Subcutaneous abdominal adipose tissue (tissue), 5 donors: Measurements from ENCODE around the gene PLCD3.

Experiments used
- H3K27ac ChIP-seq: one replicate; pipeline ENCODE4 v1.7.0; 2013; ENCODE audit warnings: low read depth, mild to moderate bottlenecking, inconsistent platforms, low read length, moderate library complexity
- H3K27me3 ChIP-seq, 5 donors: one replicate each; pipeline ENCODE4 v1.7.0; 2013; ENCODE audit warnings: low read length in 5 of 5, inconsistent platforms in 1 of 5; ENCODE audit not compliant: control insufficient read depth in 5 of 5, insufficient read depth in 4 of 5
- H3K36me3 ChIP-seq, 5 donors: one replicate each; pipeline ENCODE4 v1.7.0; 2013; ENCODE audit warnings: low read length in 5 of 5; ENCODE audit not compliant: control insufficient read depth in 5 of 5, insufficient read depth in 5 of 5
- H3K4me1 ChIP-seq, 5 donors: one replicate each; pipeline ENCODE4 v1.7.0; 2013; ENCODE audit warnings: low read length in 5 of 5, mild to moderate bottlenecking in 3 of 5, moderate library complexity in 1 of 5; ENCODE audit not compliant: control insufficient read depth in 5 of 5, insufficient read depth in 5 of 5
- H3K4me3 ChIP-seq, 5 donors: one replicate each; pipeline ENCODE4 v1.7.0; 2013; ENCODE audit warnings: low read length in 5 of 5, low read depth in 1 of 5
- H3K9ac ChIP-seq, 5 donors: one replicate each; pipeline ENCODE4 v1.7.0; 2013; ENCODE audit warnings: low read length in 5 of 5, mild to moderate bottlenecking in 4 of 5, moderate library complexity in 3 of 5
- H3K9me3 ChIP-seq, 5 donors: one replicate each; pipeline ENCODE4 v1.7.0; 2013; ENCODE audit warnings: low read length in 5 of 5; ENCODE audit not compliant: control insufficient read depth in 5 of 5
- donor health status: healthy.
- donor health status: healthy.
- donor health status: healthy.
- donor health status: healthy.
- donor health status: healthy.

The PLCD3 gene

GRCh38 chr17:45149669-45150664 lies 17.7 kb upstream of the PLCD3 start:
- Histone ChIP-seq H3K4me1 (peaks cover 18 to 66% (median 55%) of the 10 kb centered on the region in 5 donors), H3K4me3 (peak overlapping the region; percentile 82 to 96 (median 94)), H3K27me3 (peaks cover 0 to 3% (median 0%) of the 10 kb centered on the region in 5 donors), H3K9me3 (no peaks in the 10 kb centered on the region), H3K36me3 (no peaks in the 10 kb centered on the region), H3K27ac (peak overlapping the region; percentile 95), H3K9ac (peak overlapping the region; percentile 63 to 95 (median 83))

GRCh38 chr17:45149037-45149668 lies 16.8 kb upstream of the PLCD3 start:
- Histone ChIP-seq H3K4me1 (peaks cover 19 to 73% (median 62%) of the 10 kb centered on the region in 5 donors), H3K9ac (peak overlapping the region; percentile 63 to 95 (median 83)), H3K27ac (peak overlapping the region; percentile 95), H3K4me3 (peak overlapping the region; percentile 82 to 96 (median 94)), H3K27me3 (peaks cover 0 to 3% (median 0%) of the 10 kb centered on the region in 5 donors), H3K9me3 (no peaks in the 10 kb centered on the region), H3K36me3 (no peaks in the 10 kb centered on the region)

GRCh38 chr17:45148183-45149036 lies 16.1 kb upstream of the PLCD3 start, which contains the start of gene HEXIM1:
TSS of gene HEXIM1 (plus strand) at chr17:45148475. CDS start at chr17:45149191, 716 bp downstream.
- H3K9me3 ChIP-seq, result no peaks in the 10 kb centered on the region
- H3K27ac ChIP-seq, result peak within 1 kb of the TSS; percentile 100
- H3K4me1 ChIP-seq, result peaks cover 21 to 81% (median 69%) of the 10 kb centered on the region in 5 donors
- no peaks in the 10 kb centered on the region for H3K36me3 ChIP-seq
- H3K9ac ChIP-seq, result peak within 1 kb of the TSS; percentile 83 to 99 (median 95)
- peak within 1 kb of the TSS; percentile 82 to 96 (median 93) for H3K4me3 ChIP-seq
- peaks cover 0 to 3% (median 0%) of the 10 kb centered on the region in 5 donors for H3K27me3 ChIP-seq

GRCh38 chr17:45147581-45148182 lies 15.4 kb upstream of the PLCD3 start:
- peaks cover 0 to 3% (median 0%) of the 10 kb centered on the region in 5 donors for H3K27me3 ChIP-seq
- peaks cover 21 to 86% (median 73%) of the 10 kb centered on the region in 5 donors for H3K4me1 ChIP-seq
- H3K27ac ChIP-seq, result peak overlapping the region; percentile 100
- H3K9me3 ChIP-seq, result no peaks in the 10 kb centered on the region
- peak overlapping the region; percentile 67 to 91 (median 79) for H3K4me3 ChIP-seq
- no peaks in the 10 kb centered on the region for H3K36me3 ChIP-seq
- H3K9ac ChIP-seq, result peak overlapping the region; percentile 79 to 99 (median 95)

- peaks cover 21 to 80% (median 72%) of the 10 kb centered on the region in 5 donors for H3K4me1 ChIP-seq
- H3K9ac ChIP-seq, result peak overlapping the region; percentile 29 to 96 (median 85)
- H3K27ac ChIP-seq, result peak overlapping the region; percentile 100
- peak overlapping the region; percentile 67 to 91 (median 74) for H3K4me3 ChIP-seq
- peaks cover 0 to 3% (median 0%) of the 10 kb centered on the region in 5 donors for H3K27me3 ChIP-seq
- no peaks in the 10 kb centered on the region for H3K36me3 ChIP-seq
- no peaks in the 10 kb centered on the region for H3K9me3 ChIP-seq
Observed at GRCh38 chr17:45146890-45147580, 14.7 kb upstream of the PLCD3 start.

GRCh38 chr17:45146592-45146889 lies 14.2 kb upstream of the PLCD3 start:
- H3K27me3 ChIP-seq, result peaks cover 0 to 3% (median 0%) of the 10 kb centered on the region in 5 donors
- H3K4me1 ChIP-seq, result peaks cover 19 to 75% (median 67%) of the 10 kb centered on the region in 5 donors
- H3K27ac ChIP-seq, result peak overlapping the region; percentile 100
- H3K9ac ChIP-seq, result peak overlapping the region in 4 of 5 donors; percentile 68 to 79 (median 72)
- H3K36me3 ChIP-seq, result no peaks in the 10 kb centered on the region
- no peaks in the 10 kb centered on the region for H3K9me3 ChIP-seq
- peak overlapping the region; percentile 67 to 91 (median 74) for H3K4me3 ChIP-seq

- Histone ChIP-seq H3K27me3 (peaks cover 0 to 3% (median 0%) of the 10 kb centered on the region in 5 donors), H3K4me3 (peak overlapping the region in 3 of 5 donors; percentile 11 to 82 (median 73)), H3K9me3 (no peaks in the 10 kb centered on the region), H3K9ac (peak overlapping the region in 1 of 5 donors; percentile 79), H3K36me3 (no peaks in the 10 kb centered on the region), H3K27ac (peak overlapping the region; percentile 100), H3K4me1 (peaks cover 15 to 71% (median 63%) of the 10 kb centered on the region in 5 donors)
Observed at GRCh38 chr17:45146166-45146565, 13.9 kb upstream of the PLCD3 start.

- Histone ChIP-seq H3K36me3 (peaks cover 0 to under 1% (median 0%) of the 10 kb centered on the region in 5 donors), H3K9me3 (no peaks in the 10 kb centered on the region), H3K27ac (peak overlapping the region; percentile 97), H3K4me1 (peaks cover 12 to 60% (median 52%) of the 10 kb centered on the region in 5 donors), H3K27me3 (peaks cover 0 to 3% (median 0%) of the 10 kb centered on the region in 5 donors), H3K9ac (peak overlapping the region in 3 of 5 donors; percentile 61 to 86 (median 80)), H3K4me3 (peak overlapping the region in 4 of 5 donors; percentile 56 to 61 (median 58))
Observed at GRCh38 chr17:45145035-45145389, 12.7 kb upstream of the PLCD3 start.
